Hepatocyte (in vitro differentiated cells): ENCODE data around the gene MSANTD1. TPM values are rescaled to one million over a fixed set of nuclear protein-coding genes. Genes with fewer than 3 reads are reported as not detected.

Source experiments
- DNase-seq: peaks from one replicate; pipeline ENCODE4 v3.0.0-alpha.2; 2016; ENCODE audit warnings: low spot score
- H2AFZ ChIP-seq: fragments of 200-600 bp; sonication (generic); 2 replicates; pipeline ENCODE4 v1.6.0; 2016; ENCODE audit warnings: antibody characterized with exemption, mild to moderate bottlenecking
- H3K27ac ChIP-seq: fragments of 200-600 bp; sonication (generic); 2 replicates; pipeline ENCODE4 v1.5.1; 2016; ENCODE audit warnings: mild to moderate bottlenecking
- H3K27me3 ChIP-seq: fragments of 200-600 bp; sonication (generic); 2 replicates; pipeline ENCODE4 v1.6.1; 2016
- H3K36me3 ChIP-seq: fragments of 200-600 bp; sonication (generic); replicated peaks from 2 replicates; pipeline ENCODE4 v1.5.1; 2016; ENCODE audit warnings: low read depth; ENCODE audit not compliant: insufficient read depth
- H3K4me1 ChIP-seq: fragments of 200-600 bp; sonication (generic); 2 replicates; pipeline ENCODE4 v1.5.1; 2016; ENCODE audit warnings: mild to moderate bottlenecking, moderate library complexity; ENCODE audit not compliant: insufficient read depth
- H3K4me2 ChIP-seq: fragments of 200-600 bp; sonication (generic); 2 replicates; pipeline ENCODE4 v1.6.0; 2016
- H3K4me3 ChIP-seq: fragments of 200-600 bp; sonication (generic); 2 replicates; pipeline ENCODE4 v1.5.1; 2016; ENCODE audit warnings: mild to moderate bottlenecking
- H3K79me2 ChIP-seq: fragments of 200-600 bp; sonication (generic); 2 replicates; pipeline ENCODE4 v1.6.0; 2017; ENCODE audit warnings: mild to moderate bottlenecking
- H3K9me2 ChIP-seq: fragments of 200-600 bp; sonication (generic); replicated peaks from 2 replicates; pipeline ENCODE4 v1.6.0; 2017; ENCODE audit warnings: mild to moderate bottlenecking; ENCODE audit not compliant: insufficient read depth
- H3K9me3 ChIP-seq: fragments of 200-600 bp; sonication (generic); 2 replicates; pipeline ENCODE4 v1.5.1; 2016; ENCODE audit warnings: low read depth, mild to moderate bottlenecking
- H4K20me1 ChIP-seq: fragments of 200-600 bp; sonication (generic); 2 replicates; pipeline ENCODE4 v1.6.0; 2016; ENCODE audit warnings: mild to moderate bottlenecking; ENCODE audit not compliant: insufficient read depth, poor library complexity, severe bottlenecking
- EZH2 ChIP-seq: fragments of 200-600 bp; sonication (generic); IDR thresholded peaks from 2 replicates; pipeline ENCODE4 v1.6.1; 2016; ENCODE audit warnings: antibody characterized with exemption, mild to moderate bottlenecking, borderline replicate concordance
- EZH2phosphoT487 ChIP-seq: fragments of 200-600 bp; sonication (generic); IDR thresholded peaks from one replicate; pipeline ENCODE4 v1.6.1; 2018; ENCODE audit warnings: antibody characterized with exemption, mild to moderate bottlenecking, low read depth, moderate library complexity; ENCODE audit not compliant: unreplicated experiment, severe bottlenecking
- WGBS: methylation state at CpG from one replicate; pipeline ENCODE4 v1.1.6; 2016; ENCODE audit warnings: low lambda C conversion rate; ENCODE audit errors: missing lambda C conversion rate; 5-methylcytosine and 5-hydroxymethylcytosine counted together
- polyA plus RNA-seq: library from polyadenylated mRNA; unstranded; fragments of >200 nt; fragmentation: Nextera tagmentation; extraction: Ambion mirVana; gene quantifications from 2 replicates; pipeline ENCODE4 v1.2.1, GENCODE V29; 2016
- total RNA-seq: library from RNA; depleted of rRNA; stranded (reverse); fragments of >200 nt; gene quantifications from 2 replicates; pipeline ENCODE4 v1.2.3, GENCODE V29; 2014
- TF ChIP-seq, protein P1 (sequence below): fragments of 200-600 bp; sonication (generic); IDR thresholded peaks from 2 replicates; pipeline ENCODE4 v1.5.1; 2016; ENCODE audit warnings: antibody characterized with exemption, mild to moderate bottlenecking; ENCODE audit not compliant: poor library complexity

MSANTD1 gene
- total and polyA plus RNA-seq, 2 experiments from 2014 or later = 0.51 to 0.57 TPM

DNA sequence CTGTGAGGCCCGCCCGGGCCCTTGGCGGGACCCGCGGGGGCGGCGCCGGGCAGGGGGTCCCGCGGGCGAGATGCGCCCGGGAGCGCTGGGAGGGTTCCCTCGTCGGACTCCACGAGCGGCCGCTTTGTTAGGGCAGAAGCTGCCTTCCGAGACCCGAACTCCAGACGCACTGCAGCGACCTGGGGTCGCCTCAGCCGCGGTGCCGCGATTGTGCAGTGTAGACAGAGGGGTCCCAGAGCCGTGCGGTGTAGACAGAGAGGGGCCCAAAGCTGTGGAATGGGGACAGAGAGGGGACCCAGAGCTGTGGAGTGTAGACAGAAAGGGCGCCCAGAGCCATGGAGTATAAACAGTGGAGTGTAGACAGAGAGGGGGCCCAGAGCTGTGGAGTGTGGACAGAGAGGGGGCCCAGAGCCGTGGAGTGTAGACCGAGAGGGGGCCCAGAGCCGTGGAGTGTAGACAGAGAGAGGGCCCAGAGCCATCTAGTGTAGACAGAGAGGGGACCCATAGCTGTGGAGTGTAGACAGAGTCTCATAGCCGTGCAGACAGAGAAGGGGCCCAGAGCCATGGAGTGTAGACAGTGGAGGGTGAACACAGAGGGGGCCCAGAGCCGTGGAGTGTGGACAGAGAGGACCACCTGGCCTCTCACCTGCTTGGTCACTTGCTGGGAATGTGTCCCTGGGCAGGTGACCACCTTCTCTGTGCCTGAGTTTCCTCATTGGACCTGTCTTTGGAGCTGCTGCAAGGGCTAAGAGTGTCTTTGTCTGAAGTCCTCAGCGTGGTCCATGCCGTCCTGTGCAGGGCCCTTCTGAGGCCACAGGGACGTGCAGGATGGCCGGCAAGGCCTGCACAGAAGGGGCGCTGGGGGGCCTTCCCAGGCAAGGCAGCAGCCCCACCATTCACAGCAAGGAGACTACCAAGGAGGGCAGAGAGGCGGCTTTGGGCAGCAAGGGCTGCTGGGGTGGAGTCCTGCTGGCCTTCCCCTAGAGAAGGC, 44.7 kb downstream of the MSANTD1 start:
- Histone ChIP-seq H3K9me3 (no peaks in the 10 kb centered on the region), H2AFZ (peak overlapping the region; percentile 63), H3K27ac (peak overlapping the region; percentile 84), H3K4me3 (peak overlapping the region; percentile 88), H4K20me1 (peaks cover under 1% of the 10 kb centered on the region), H3K4me2 (peak overlapping the region; percentile 88), H3K27me3 (no peaks in the 10 kb centered on the region), H3K79me2 (peaks cover 53% of the 10 kb centered on the region), H3K4me1 (peaks cover 12% of the 10 kb centered on the region), H3K36me3 (no peaks in the 10 kb centered on the region), H3K9me2 (no peaks in the 10 kb centered on the region)
- WGBS = 32% methylated on average over 24 of the region's 42 CpGs
- no peak for DNase-seq
- no peak for TF ChIP-seq EZH2phosphoT487
- TF ChIP-seq, protein P1, sequence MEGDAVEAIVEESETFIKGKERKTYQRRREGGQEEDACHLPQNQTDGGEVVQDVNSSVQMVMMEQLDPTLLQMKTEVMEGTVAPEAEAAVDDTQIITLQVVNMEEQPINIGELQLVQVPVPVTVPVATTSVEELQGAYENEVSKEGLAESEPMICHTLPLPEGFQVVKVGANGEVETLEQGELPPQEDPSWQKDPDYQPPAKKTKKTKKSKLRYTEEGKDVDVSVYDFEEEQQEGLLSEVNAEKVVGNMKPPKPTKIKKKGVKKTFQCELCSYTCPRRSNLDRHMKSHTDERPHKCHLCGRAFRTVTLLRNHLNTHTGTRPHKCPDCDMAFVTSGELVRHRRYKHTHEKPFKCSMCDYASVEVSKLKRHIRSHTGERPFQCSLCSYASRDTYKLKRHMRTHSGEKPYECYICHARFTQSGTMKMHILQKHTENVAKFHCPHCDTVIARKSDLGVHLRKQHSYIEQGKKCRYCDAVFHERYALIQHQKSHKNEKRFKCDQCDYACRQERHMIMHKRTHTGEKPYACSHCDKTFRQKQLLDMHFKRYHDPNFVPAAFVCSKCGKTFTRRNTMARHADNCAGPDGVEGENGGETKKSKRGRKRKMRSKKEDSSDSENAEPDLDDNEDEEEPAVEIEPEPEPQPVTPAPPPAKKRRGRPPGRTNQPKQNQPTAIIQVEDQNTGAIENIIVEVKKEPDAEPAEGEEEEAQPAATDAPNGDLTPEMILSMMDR = no peak
- no peak for TF ChIP-seq EZH2

DNA sequence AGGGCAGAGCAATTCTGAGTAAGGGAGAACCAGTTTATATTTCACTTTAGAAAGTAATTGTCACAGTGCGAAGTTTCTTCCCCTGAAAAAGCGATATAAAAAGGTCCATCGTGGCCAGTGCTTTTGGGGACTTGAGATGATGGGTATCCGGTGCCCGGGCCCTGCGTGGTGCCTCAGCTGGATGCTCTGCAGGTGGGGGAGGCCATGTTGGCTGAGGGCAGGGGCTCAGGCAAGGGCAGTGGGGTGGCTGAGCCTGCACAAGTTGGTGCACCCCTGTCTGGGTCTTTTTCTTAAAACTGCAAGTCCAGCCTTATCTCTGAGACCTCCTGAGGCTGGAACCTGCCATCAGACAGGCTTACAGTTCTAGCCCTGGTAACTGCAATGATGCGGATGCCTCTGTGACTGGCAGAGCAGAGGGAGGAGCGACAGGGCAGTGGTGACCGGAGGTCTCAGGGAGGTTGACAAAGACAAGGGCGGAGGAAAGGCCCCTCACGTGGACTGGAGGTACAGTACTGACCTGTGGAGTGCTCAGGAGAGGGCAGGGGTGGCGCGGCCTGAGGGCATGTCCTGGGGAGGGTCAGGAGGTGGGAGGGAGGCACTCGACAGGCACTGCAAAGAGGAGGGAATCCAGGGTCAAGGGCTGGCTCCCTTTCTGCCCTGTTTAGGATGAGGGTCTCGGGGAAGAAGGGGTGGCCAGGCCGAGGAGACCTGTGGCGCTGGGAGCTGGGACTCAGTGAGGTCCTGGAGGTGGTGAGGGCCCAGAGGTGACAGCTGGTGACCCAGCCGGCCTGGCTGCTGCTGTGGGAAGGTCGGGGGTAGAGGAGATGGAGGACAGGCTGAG, 45.7 kb downstream of the MSANTD1 start:
- Histone ChIP-seq H2AFZ (no peak overlapping the region), H3K79me2 (peaks cover 63% of the 10 kb centered on the region), H3K9me3 (no peaks in the 10 kb centered on the region), H3K9me2 (no peaks in the 10 kb centered on the region), H3K27ac (no peak overlapping the region), H3K4me2 (peak overlapping the region; percentile 88), H3K4me3 (no peak overlapping the region), H3K36me3 (no peaks in the 10 kb centered on the region), H4K20me1 (peaks cover 9% of the 10 kb centered on the region), H3K4me1 (peaks cover 12% of the 10 kb centered on the region), H3K27me3 (no peaks in the 10 kb centered on the region)
- 91% methylated on average over 18 of the region's 19 CpGs for WGBS
- no peak for DNase-seq
- TF ChIP-seq EZH2phosphoT487 (no peak), EZH2 (no peak)
- TF ChIP-seq, protein P1 = no peak

DNA sequence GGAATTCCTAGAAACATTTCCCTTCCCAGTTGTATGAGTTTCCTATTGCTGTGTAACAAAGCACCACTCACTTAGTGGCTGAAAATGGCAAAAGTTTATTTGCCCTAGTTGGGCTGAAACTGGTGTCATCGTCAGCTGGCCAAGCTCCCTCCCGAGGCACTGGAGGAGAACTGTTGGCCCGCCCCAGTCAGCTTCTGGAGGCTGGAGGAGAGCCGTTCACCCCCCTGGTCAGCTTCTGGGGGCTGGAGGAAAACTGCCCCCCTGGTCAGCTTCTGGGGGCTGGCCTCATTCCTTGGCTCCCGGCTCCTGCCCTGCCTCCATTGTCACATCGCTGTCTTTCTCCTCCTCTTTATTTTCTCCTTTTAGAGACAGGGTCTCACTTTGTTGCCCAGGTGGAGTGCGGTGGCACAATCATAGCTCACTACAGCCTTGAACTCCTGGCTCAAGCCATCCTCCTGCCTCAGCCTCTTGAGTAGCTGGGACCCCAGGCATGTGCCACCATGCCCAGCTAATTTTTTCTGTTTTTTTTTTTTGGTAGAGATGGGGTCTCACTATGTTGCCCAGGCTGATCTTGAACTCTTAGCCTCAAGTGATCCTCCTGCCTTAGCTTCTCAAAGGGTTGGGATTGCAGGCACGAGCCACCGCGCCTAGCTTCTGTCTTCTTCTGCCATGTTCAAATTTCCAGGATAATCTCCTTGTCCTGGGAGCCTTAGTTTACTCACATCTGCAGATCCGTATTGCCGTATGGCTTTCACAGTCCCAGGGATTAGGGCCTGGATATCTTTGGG, 47.1 kb downstream of the MSANTD1 start:
- H3K79me2 ChIP-seq = peaks cover 77% of the 10 kb centered on the region
- no peaks in the 10 kb centered on the region for H3K9me2 ChIP-seq
- H3K36me3 ChIP-seq = no peaks in the 10 kb centered on the region
- no peaks in the 10 kb centered on the region for H3K27me3 ChIP-seq
- H2AFZ ChIP-seq = no peak overlapping the region
- peaks cover 15% of the 10 kb centered on the region for H3K4me1 ChIP-seq
- TF ChIP-seq EZH2phosphoT487 (no peak), EZH2 (no peak)
- TF ChIP-seq, protein P1 = no peak
- H3K4me2 ChIP-seq = no peak overlapping the region
- no peak for DNase-seq
- 87% methylated on average over 12 of the region's 12 CpGs for WGBS
- peaks cover 22% of the 10 kb centered on the region for H4K20me1 ChIP-seq
- H3K4me3 ChIP-seq = no peak overlapping the region
- no peaks in the 10 kb centered on the region for H3K9me3 ChIP-seq
- no peak overlapping the region for H3K27ac ChIP-seq
